IMR-90 (cell line): Measurements from ENCODE around the gene ZNF783. TPM values are rescaled to one million over a fixed set of nuclear protein-coding genes. Genes with fewer than 3 reads are reported as not detected.

Experiments
- ATAC-seq: fragments of 200-7000 bp; cut with Tn5 transposase; 2 replicates; pipeline ENCODE4 v1.9.1; 2020; ENCODE audit warnings: low read depth, mild to moderate bottlenecking, moderate library complexity
- BruUV-seq: library from RNA; stranded (reverse); fragments of 400-500 nt; replicated peaks from 2 replicates; lab custom pipeline; 2021; lab: Mats Ljungman, UMichigan
- CTCF ChIA-PET: fragments of 300-600 bp; formaldehyde crosslinking; extraction: SDS; loops from one replicate; lab custom pipeline; 2021; ENCODE audit warnings: antibody characterized with exemption; lab: Yijun Ruan, JAX
- POLR2A ChIA-PET: fragments of 300-600 bp; sonication (Branson Sonifier 250); formaldehyde crosslinking; loops from one replicate; lab custom pipeline; 2022; ENCODE audit warnings: antibody characterized with exemption; ENCODE audit not compliant: unreplicated experiment; lab: Charles Lee
- DNase-seq: peaks from one replicate; pipeline ENCODE4 v3.0.0; 2013
- H2AFZ ChIP-seq: replicated peaks from 2 replicates; pipeline ENCODE3; 2013; ENCODE audit warnings: low read length, mild to moderate bottlenecking; ENCODE audit not compliant: poor library complexity
- H2AK5ac ChIP-seq: 2 replicates; pipeline ENCODE4 v1.6.1; 2013; ENCODE audit warnings: low read depth, low read length, inconsistent platforms
- H2AK9ac ChIP-seq: replicated peaks from 2 replicates; pipeline ENCODE3; 2013; ENCODE audit warnings: mild to moderate bottlenecking, low read depth, low read length, moderate library complexity; ENCODE audit not compliant: poor library complexity
- H2BK120ac ChIP-seq: 2 replicates; pipeline ENCODE4 v1.6.1; 2013; ENCODE audit warnings: low read depth, low read length, inconsistent platforms
- H2BK15ac ChIP-seq: 3 replicates; pipeline ENCODE4 v1.6.1; 2013; ENCODE audit warnings: low read depth, low read length, inconsistent platforms
- H2BK20ac ChIP-seq: 2 replicates; pipeline ENCODE4 v1.6.1; 2013; ENCODE audit warnings: low read depth, mild to moderate bottlenecking, inconsistent platforms, low read length, moderate library complexity
- H2BK5ac ChIP-seq: 2 replicates; pipeline ENCODE4 v1.6.1; 2013; ENCODE audit warnings: mild to moderate bottlenecking, low read depth, low read length, inconsistent platforms; ENCODE audit not compliant: poor library complexity, severe bottlenecking
- H3K14ac ChIP-seq: replicated peaks from 2 replicates; pipeline ENCODE4 v1.6.1; 2013; ENCODE audit warnings: low read depth, low read length, inconsistent platforms
- H3K18ac ChIP-seq: 2 replicates; pipeline ENCODE4 v1.6.1; 2013; ENCODE audit warnings: low read depth, low read length, control low read depth
- H3K23ac ChIP-seq: 2 replicates; pipeline ENCODE4 v1.6.1; 2013; ENCODE audit warnings: low read depth, low read length, inconsistent platforms
- H3K27ac ChIP-seq: 2 replicates; pipeline ENCODE4 v1.5.1; 2013; ENCODE audit warnings: mild to moderate bottlenecking, control low read depth, low read length; ENCODE audit not compliant: insufficient read depth
- H3K27me3 ChIP-seq: 2 replicates; pipeline ENCODE4 v1.6.1; 2013; ENCODE audit warnings: low read length; ENCODE audit not compliant: control insufficient read depth, insufficient read depth
- H3K36me3 ChIP-seq: 2 replicates; pipeline ENCODE4 v1.6.1; 2013; ENCODE audit warnings: low read length, mixed read lengths; ENCODE audit not compliant: control insufficient read depth, insufficient read depth
- H3K4ac ChIP-seq: 2 replicates; pipeline ENCODE4 v1.6.1; 2013; ENCODE audit warnings: low read depth, low read length, inconsistent platforms
- H3K4me1 ChIP-seq: 2 replicates; pipeline ENCODE4 v1.6.1; 2013; ENCODE audit warnings: low read length, mixed read lengths; ENCODE audit not compliant: control insufficient read depth, insufficient read depth
- H3K4me2 ChIP-seq: 2 replicates; pipeline ENCODE4 v1.6.1; 2013; ENCODE audit warnings: low read depth, mild to moderate bottlenecking, control low read depth, low read length, moderate library complexity
- H3K4me3 ChIP-seq: 2 replicates; pipeline ENCODE4 v1.5.1; 2013; ENCODE audit warnings: low read depth, mild to moderate bottlenecking, control low read depth, low read length, moderate library complexity; ENCODE audit not compliant: insufficient read depth
- H3K56ac ChIP-seq: 2 replicates; pipeline ENCODE4 v1.6.1; 2013; ENCODE audit warnings: low read length, inconsistent platforms; ENCODE audit not compliant: insufficient read depth; ENCODE audit errors: extremely low read depth
- H3K79me1 ChIP-seq, 2 experiments: 2 replicates each; pipeline ENCODE4 v1.6.1; 2013; ENCODE audit warnings: low read length in 2 of 2, inconsistent platforms in 1 of 2, low read depth in 1 of 2
- H3K9ac ChIP-seq: 2 replicates; pipeline ENCODE4 v1.6.1; 2013; ENCODE audit warnings: low read depth, low read length, control low read depth
- H3K9me1 ChIP-seq: 2 replicates; pipeline ENCODE4 v1.6.1; 2013; ENCODE audit warnings: low read length, inconsistent platforms; ENCODE audit not compliant: insufficient read depth
- H3K9me3 ChIP-seq: 2 replicates; pipeline ENCODE4 v1.6.1; 2013; ENCODE audit warnings: low read length; ENCODE audit not compliant: control insufficient read depth, insufficient read depth
- H4K20me1 ChIP-seq: 2 replicates; pipeline ENCODE4 v1.6.1; 2013; ENCODE audit warnings: low read length, inconsistent platforms; ENCODE audit not compliant: insufficient read depth
- H4K5ac ChIP-seq: 2 replicates; pipeline ENCODE4 v1.6.1; 2013; ENCODE audit warnings: mild to moderate bottlenecking, low read depth, low read length, control low read depth
- H4K8ac ChIP-seq, 2 experiments: 2 replicates each; pipeline ENCODE4 v1.6.1; 2013; ENCODE audit warnings: low read depth in 2 of 2, low read length in 2 of 2, control low read depth in 1 of 2, inconsistent platforms in 1 of 2
- H4K91ac ChIP-seq: 2 replicates; pipeline ENCODE4 v1.6.1; 2013; ENCODE audit warnings: low read depth, low read length, inconsistent platforms; ENCODE audit not compliant: insufficient read depth
- BHLHE40 ChIP-seq: fragments of 150-350 bp; IDR thresholded peaks from 2 replicates; pipeline ENCODE4 v1.6.1; 2016; ENCODE audit warnings: mild to moderate bottlenecking, low read depth, low read length
- CEBPB ChIP-seq: IDR thresholded peaks from 2 replicates; pipeline ENCODE4 v1.6.1; 2012; ENCODE audit warnings: low read depth, low read length, improper control_type of control experiment
- FOS ChIP-seq: fragments of 150-350 bp; IDR thresholded peaks from 2 replicates; pipeline ENCODE4 v1.6.1; 2016; ENCODE audit warnings: low read depth, low read length
- MAFK ChIP-seq: IDR thresholded peaks from 2 replicates; pipeline ENCODE4 v1.6.1; 2012; ENCODE audit warnings: low read depth, low read length, improper control_type of control experiment
- MXI1 ChIP-seq: IDR thresholded peaks from 2 replicates; pipeline ENCODE4 v1.6.1; 2012; ENCODE audit warnings: low read depth, mild to moderate bottlenecking, low read length, moderate library complexity, borderline replicate concordance
- NFE2L2 ChIP-seq: fragments of 150-350 bp; IDR thresholded peaks from 2 replicates; pipeline ENCODE4 v1.6.1; 2016; ENCODE audit warnings: low read depth, mild to moderate bottlenecking, low read length
- POLR2A ChIP-seq: IDR thresholded peaks from 2 replicates; pipeline ENCODE4 v1.6.1; 2012; ENCODE audit warnings: mild to moderate bottlenecking, low read depth, low read length
- RAD21 ChIP-seq: IDR thresholded peaks from 2 replicates; pipeline ENCODE4 v1.6.1; 2012; ENCODE audit warnings: low read length, improper control_type of control experiment
- RCOR1 ChIP-seq: IDR thresholded peaks from 2 replicates; pipeline ENCODE4 v1.6.1; 2012; ENCODE audit warnings: mild to moderate bottlenecking, low read length, improper control_type of control experiment; ENCODE audit not compliant: insufficient replicate concordance
- SMC3 ChIP-seq: fragments of 150-350 bp; IDR thresholded peaks from 2 replicates; pipeline ENCODE4 v1.6.1; 2016; ENCODE audit warnings: low read depth, mild to moderate bottlenecking, antibody characterized with exemption, low read length, moderate library complexity
- WGBS, 2 experiments: methylation state at CpG; one replicate each; pipeline versions ENCODE4 v1.1.5 to v1.1.7; 2013; ENCODE audit warnings: missing lambda C conversion rate in 2 of 2; ENCODE audit not compliant: insufficient read length in 1 of 2; ENCODE audit errors: extremely low coverage in 2 of 2; 5-methylcytosine and 5-hydroxymethylcytosine counted together
- dilution Hi-C: fragments of 300-500 bp; cut with HindIII; formaldehyde crosslinking; loops from one replicate; pipeline ENCODE4 v1.14.3; 2018; ENCODE audit warnings: low sequenced_read_pairs; ENCODE audit not compliant: unreplicated experiment
- in situ Hi-C: fragments of 300-500 bp; cut with MboI; formaldehyde crosslinking; loops from 3 replicates; pipeline ENCODE4 v1.14.3; 2019; ENCODE audit warnings: low sequenced_read_pairs, inconsistent platforms, mixed read lengths
- intact Hi-C: fragments of 100-400 bp; cut with micrococcal nuclease; formaldehyde crosslinking; loops from 2 replicates; pipeline ENCODE4 v1.10.0; 2022
- polyA plus RNA-seq, 3 experiments: library from polyadenylated mRNA; depleted of rRNA; stranded (reverse); fragments of >200 nt; gene quantifications; 2 replicates each; pipeline ENCODE4 v1.2.3, GENCODE V29; 2012; ENCODE audit warnings: low replicate concordance in 1 of 3
- total RNA-seq: library from RNA; depleted of rRNA; stranded (reverse); fragments of >200 nt; gene quantifications from 2 replicates; pipeline ENCODE4 v1.2.3, GENCODE V29; 2012
- TF ChIP-seq, protein P1 (sequence below): conservative IDR thresholded peaks from 2 replicates; pipeline ENCODE4 v1.5.1; 2012; ENCODE audit warnings: mild to moderate bottlenecking, low read depth, low read length, improper control_type of control experiment
- TF ChIP-seq, protein P2 (sequence below): fragments of 150-350 bp; IDR thresholded peaks from 2 replicates; pipeline ENCODE4 v1.6.1; 2016; ENCODE audit warnings: low read depth, mild to moderate bottlenecking, low read length, moderate library complexity, borderline replicate concordance
- TF ChIP-seq, protein P3 (sequence below): fragments of 150-350 bp; IDR thresholded peaks from 2 replicates; pipeline ENCODE4 v1.6.1; 2017; ENCODE audit warnings: mild to moderate bottlenecking, antibody characterized with exemption, low read length, low read depth

ZNF783 gene
- total and polyA plus RNA-seq, 2 of the 4 experiments (the other 2 are of a cell fraction) = 2.3 to 7.2 TPM

DNA sequence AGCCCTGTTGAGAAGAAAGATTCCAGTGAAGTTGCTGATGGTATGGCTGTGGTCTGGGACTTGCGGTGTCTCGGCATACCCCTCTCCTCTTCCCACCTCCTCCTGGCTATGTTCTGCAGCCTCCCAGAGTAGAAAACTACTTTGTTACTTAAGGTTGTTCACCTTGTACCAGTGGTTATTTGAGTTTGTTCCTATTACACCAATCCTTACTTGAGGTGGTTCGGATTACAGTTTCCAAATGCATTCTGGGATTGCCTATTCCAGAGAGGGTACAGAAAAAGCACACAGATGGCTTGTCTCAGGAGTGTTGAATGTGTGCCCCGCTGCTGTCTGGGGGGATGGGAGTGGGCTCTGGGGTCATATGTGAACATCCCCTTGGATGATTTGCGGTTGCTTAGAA lies 6.8 kb upstream of the ZNF783 start:
- H4K5ac ChIP-seq = no peak overlapping the region
- no peaks in the 10 kb centered on the region for H3K9me3 ChIP-seq
- H2AK5ac ChIP-seq = no peak overlapping the region
- no peak overlapping the region for H3K14ac ChIP-seq
- H3K4me3 ChIP-seq = no peak overlapping the region
- peaks cover 43% of the 10 kb centered on the region for H3K36me3 ChIP-seq
- intact Hi-C loops = no loop called here
- ATAC-seq (no peak), DNase-seq (no peak)
- no CpG with 5 or more reads among the region's 5 CpGs for WGBS, 2 experiments
- H4K20me1 ChIP-seq = no peaks in the 10 kb centered on the region
- H3K27ac ChIP-seq = no peak overlapping the region
- no peak overlapping the region for H2AFZ ChIP-seq
- no peak overlapping the region for H4K91ac ChIP-seq
- no peaks in the 10 kb centered on the region for H3K4me1 ChIP-seq
- no TSS peak for BruUV-seq
- no peaks in the 10 kb centered on the region for H3K27me3 ChIP-seq
- peaks cover 8% of the 10 kb centered on the region; the same call in 1 of the 2 replicates for H3K9me1 ChIP-seq
- H3K79me1 ChIP-seq = peaks cover 8% of the 10 kb centered on the region in 2 experiments; a peak in 2 of 4 replicates
- no peak overlapping the region for H3K4ac ChIP-seq
- H2BK5ac ChIP-seq = no peak overlapping the region
- no peak overlapping the region for H2BK15ac ChIP-seq
- H3K9ac ChIP-seq = no peak overlapping the region
- POLR2A ChIA-PET = no interaction called here
- H3K18ac ChIP-seq = no peak overlapping the region
- H2BK120ac ChIP-seq = no peak overlapping the region
- TF ChIP-seq RAD21 (no peak), SMC3 (no peak), POLR2A (no peak), MAFK (no peak), CEBPB (no peak), FOS (no peak), BHLHE40 (no peak), MXI1 (no peak), RCOR1 (no peak), NFE2L2 (no peak)
- TF ChIP-seq, protein P1, sequence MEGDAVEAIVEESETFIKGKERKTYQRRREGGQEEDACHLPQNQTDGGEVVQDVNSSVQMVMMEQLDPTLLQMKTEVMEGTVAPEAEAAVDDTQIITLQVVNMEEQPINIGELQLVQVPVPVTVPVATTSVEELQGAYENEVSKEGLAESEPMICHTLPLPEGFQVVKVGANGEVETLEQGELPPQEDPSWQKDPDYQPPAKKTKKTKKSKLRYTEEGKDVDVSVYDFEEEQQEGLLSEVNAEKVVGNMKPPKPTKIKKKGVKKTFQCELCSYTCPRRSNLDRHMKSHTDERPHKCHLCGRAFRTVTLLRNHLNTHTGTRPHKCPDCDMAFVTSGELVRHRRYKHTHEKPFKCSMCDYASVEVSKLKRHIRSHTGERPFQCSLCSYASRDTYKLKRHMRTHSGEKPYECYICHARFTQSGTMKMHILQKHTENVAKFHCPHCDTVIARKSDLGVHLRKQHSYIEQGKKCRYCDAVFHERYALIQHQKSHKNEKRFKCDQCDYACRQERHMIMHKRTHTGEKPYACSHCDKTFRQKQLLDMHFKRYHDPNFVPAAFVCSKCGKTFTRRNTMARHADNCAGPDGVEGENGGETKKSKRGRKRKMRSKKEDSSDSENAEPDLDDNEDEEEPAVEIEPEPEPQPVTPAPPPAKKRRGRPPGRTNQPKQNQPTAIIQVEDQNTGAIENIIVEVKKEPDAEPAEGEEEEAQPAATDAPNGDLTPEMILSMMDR = no peak
- TF ChIP-seq, protein P2, sequence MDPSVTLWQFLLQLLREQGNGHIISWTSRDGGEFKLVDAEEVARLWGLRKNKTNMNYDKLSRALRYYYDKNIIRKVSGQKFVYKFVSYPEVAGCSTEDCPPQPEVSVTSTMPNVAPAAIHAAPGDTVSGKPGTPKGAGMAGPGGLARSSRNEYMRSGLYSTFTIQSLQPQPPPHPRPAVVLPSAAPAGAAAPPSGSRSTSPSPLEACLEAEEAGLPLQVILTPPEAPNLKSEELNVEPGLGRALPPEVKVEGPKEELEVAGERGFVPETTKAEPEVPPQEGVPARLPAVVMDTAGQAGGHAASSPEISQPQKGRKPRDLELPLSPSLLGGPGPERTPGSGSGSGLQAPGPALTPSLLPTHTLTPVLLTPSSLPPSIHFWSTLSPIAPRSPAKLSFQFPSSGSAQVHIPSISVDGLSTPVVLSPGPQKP = no peak
- TF ChIP-seq, protein P3, sequence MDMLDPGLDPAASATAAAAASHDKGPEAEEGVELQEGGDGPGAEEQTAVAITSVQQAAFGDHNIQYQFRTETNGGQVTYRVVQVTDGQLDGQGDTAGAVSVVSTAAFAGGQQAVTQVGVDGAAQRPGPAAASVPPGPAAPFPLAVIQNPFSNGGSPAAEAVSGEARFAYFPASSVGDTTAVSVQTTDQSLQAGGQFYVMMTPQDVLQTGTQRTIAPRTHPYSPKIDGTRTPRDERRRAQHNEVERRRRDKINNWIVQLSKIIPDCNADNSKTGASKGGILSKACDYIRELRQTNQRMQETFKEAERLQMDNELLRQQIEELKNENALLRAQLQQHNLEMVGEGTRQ = no peak
- H3K4me2 ChIP-seq = no peak overlapping the region
- H3K23ac ChIP-seq = no peak overlapping the region
- H2AK9ac ChIP-seq = no peak overlapping the region
- H2BK20ac ChIP-seq = no peak overlapping the region
- dilution Hi-C loops = no loop called here
- CTCF ChIA-PET = no interaction called here
- in situ Hi-C loops = no loop called here
- no peak overlapping the region for H3K56ac ChIP-seq
- no peak overlapping the region for H4K8ac ChIP-seq
